Activated naive CD8-positive, alpha-beta T cell (primary cell): Measurements from ENCODE around the gene WDR27.
A peak's percentile ranks its signal among the peaks of the same experiment; 100 is the strongest.

Experiments
- H3K27ac Mint-ChIP-seq: one replicate; pipeline ENCODE4 v1.8.0; 2021; ENCODE audit warnings: mixed read lengths
- H3K27me3 Mint-ChIP-seq: one replicate; pipeline ENCODE4 v1.8.0; 2021; ENCODE audit warnings: mixed read lengths
- H3K36me3 Mint-ChIP-seq: one replicate; pipeline ENCODE4 v1.8.0; 2021; ENCODE audit warnings: mixed read lengths
- H3K4me1 Mint-ChIP-seq: one replicate; pipeline ENCODE4 v1.8.0; 2021; ENCODE audit warnings: low read depth, mixed read lengths
- H3K4me3 Mint-ChIP-seq: one replicate; pipeline ENCODE4 v1.8.0; 2021; ENCODE audit warnings: mild to moderate bottlenecking, mixed read lengths
- H3K9me3 Mint-ChIP-seq: one replicate; pipeline ENCODE4 v1.8.0; 2021; ENCODE audit warnings: low read depth, mixed read lengths

WDR27 gene

GRCh38 chr6:169701954-169702839 is at the start of gene WDR27, which contains the start of gene C6orf120:
TSS of gene WDR27 (minus strand) at chr6:169702029. CDS start at chr6:169689005, 13,024 bp downstream.
TSS of gene C6orf120 (plus strand) at chr6:169702126. CDS start at chr6:169702460, 334 bp downstream.
- Mint-ChIP-seq H3K36me3 (peaks cover 9% of the 10 kb centered on the region), H3K27me3 (no peaks in the 10 kb centered on the region), H3K9me3 (no peaks in the 10 kb centered on the region), H3K4me3 (peak within 1 kb of the TSS; percentile 95), H3K27ac (peak within 1 kb of the TSS; percentile 92), H3K4me1 (peaks cover 50% of the 10 kb centered on the region)

GRCh38 chr6:169746556-169746955 is 44.7 kb upstream of the WDR27 start:
- Mint-ChIP-seq H3K4me3 (no peak overlapping the region), H3K4me1 (peaks cover 20% of the 10 kb centered on the region), H3K27me3 (no peaks in the 10 kb centered on the region), H3K36me3 (peaks cover 6% of the 10 kb centered on the region), H3K27ac (no peak overlapping the region), H3K9me3 (peaks cover 6% of the 10 kb centered on the region)

GRCh38 chr6:169745405-169745804 is 43.6 kb upstream of the WDR27 start:
- H3K4me1 Mint-ChIP-seq = peaks cover 11% of the 10 kb centered on the region
- peaks cover 6% of the 10 kb centered on the region for H3K36me3 Mint-ChIP-seq
- H3K4me3 Mint-ChIP-seq = no peak overlapping the region
- no peaks in the 10 kb centered on the region for H3K27me3 Mint-ChIP-seq
- no peak overlapping the region for H3K27ac Mint-ChIP-seq
- peaks cover 6% of the 10 kb centered on the region for H3K9me3 Mint-ChIP-seq

DNA sequence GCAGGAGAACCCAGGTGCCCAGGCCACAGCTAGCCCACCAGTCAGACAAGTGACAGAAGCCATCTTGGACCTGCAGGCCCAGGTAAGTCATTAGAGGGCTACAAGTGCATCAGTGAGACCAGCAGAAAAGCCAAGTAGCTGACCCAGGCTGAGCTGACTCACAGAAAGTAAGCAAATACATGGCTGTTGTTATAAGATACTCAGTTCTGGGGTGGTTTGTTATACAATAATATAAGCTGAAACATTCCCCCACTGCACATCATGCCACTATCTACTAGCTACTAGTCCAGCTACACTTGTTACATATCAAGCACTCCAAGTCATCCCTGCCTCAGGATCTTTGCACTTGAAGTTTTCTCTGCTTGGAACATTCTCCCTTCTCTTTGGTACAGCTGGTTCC is 39.5 kb upstream of the WDR27 start:
- Mint-ChIP-seq H3K36me3 (peaks cover 5% of the 10 kb centered on the region), H3K27ac (no peak overlapping the region), H3K4me3 (no peak overlapping the region), H3K27me3 (no peaks in the 10 kb centered on the region), H3K9me3 (no peaks in the 10 kb centered on the region), H3K4me1 (no peaks in the 10 kb centered on the region)

GRCh38 chr6:169738976-169739529 is 37.2 kb upstream of the WDR27 start:
- Mint-ChIP-seq H3K27ac (no peak overlapping the region), H3K36me3 (peaks cover 5% of the 10 kb centered on the region), H3K27me3 (peaks cover 8% of the 10 kb centered on the region), H3K4me3 (no peak overlapping the region), H3K9me3 (no peaks in the 10 kb centered on the region), H3K4me1 (no peaks in the 10 kb centered on the region)

GRCh38 chr6:169738204-169738975 is 36.6 kb upstream of the WDR27 start:
- H3K27me3 Mint-ChIP-seq = peaks cover 8% of the 10 kb centered on the region
- H3K9me3 Mint-ChIP-seq = no peaks in the 10 kb centered on the region
- H3K4me1 Mint-ChIP-seq = no peaks in the 10 kb centered on the region
- H3K27ac Mint-ChIP-seq = no peak overlapping the region
- H3K4me3 Mint-ChIP-seq = no peak overlapping the region
- H3K36me3 Mint-ChIP-seq = peaks cover 5% of the 10 kb centered on the region

GRCh38 chr6:169729961-169730360 is 28.1 kb upstream of the WDR27 start:
- no peaks in the 10 kb centered on the region for H3K27me3 Mint-ChIP-seq
- no peaks in the 10 kb centered on the region for H3K9me3 Mint-ChIP-seq
- no peak overlapping the region for H3K4me3 Mint-ChIP-seq
- peaks cover 10% of the 10 kb centered on the region for H3K4me1 Mint-ChIP-seq
- no peaks in the 10 kb centered on the region for H3K36me3 Mint-ChIP-seq
- H3K27ac Mint-ChIP-seq = no peak overlapping the region

DNA sequence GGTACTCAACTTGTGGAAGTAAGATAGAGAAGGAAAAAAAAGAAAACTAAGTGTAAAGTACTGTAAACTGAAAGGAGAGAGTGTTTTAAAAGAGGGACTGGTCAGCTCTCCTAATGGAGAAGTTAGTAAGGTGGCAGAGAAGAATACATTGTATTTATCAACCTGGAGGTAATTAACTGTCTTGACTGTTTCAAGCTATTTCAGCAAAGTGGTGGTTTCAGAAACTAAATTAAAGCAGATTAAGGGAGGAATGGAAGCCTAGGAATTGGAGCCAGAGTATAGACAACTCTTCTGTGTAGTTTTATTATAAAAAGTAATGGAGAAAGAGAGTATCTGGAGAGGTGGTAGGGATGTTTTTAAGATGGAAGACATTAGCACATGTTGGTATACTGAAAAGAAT is 25.1 kb upstream of the WDR27 start:
- peak overlapping the region; percentile 2 for H3K27ac Mint-ChIP-seq
- no peaks in the 10 kb centered on the region for H3K36me3 Mint-ChIP-seq
- H3K4me3 Mint-ChIP-seq = no peak overlapping the region
- H3K9me3 Mint-ChIP-seq = no peaks in the 10 kb centered on the region
- peaks cover 22% of the 10 kb centered on the region for H3K4me1 Mint-ChIP-seq
- H3K27me3 Mint-ChIP-seq = no peaks in the 10 kb centered on the region

- H3K27me3 Mint-ChIP-seq = no peaks in the 10 kb centered on the region
- peak overlapping the region; percentile 89 for H3K4me3 Mint-ChIP-seq
- H3K9me3 Mint-ChIP-seq = no peaks in the 10 kb centered on the region
- peaks cover 29% of the 10 kb centered on the region for H3K4me1 Mint-ChIP-seq
- H3K27ac Mint-ChIP-seq = peak overlapping the region; percentile 94
- no peaks in the 10 kb centered on the region for H3K36me3 Mint-ChIP-seq
Measured at GRCh38 chr6:169726049-169726400, 24.2 kb upstream of the WDR27 start.

GRCh38 chr6:169725125-169726048 is 23.6 kb upstream of the WDR27 start:
- peak overlapping the region; percentile 94 for H3K27ac Mint-ChIP-seq
- peaks cover 1% of the 10 kb centered on the region for H3K36me3 Mint-ChIP-seq
- H3K27me3 Mint-ChIP-seq = no peaks in the 10 kb centered on the region
- peak overlapping the region; percentile 89 for H3K4me3 Mint-ChIP-seq
- no peaks in the 10 kb centered on the region for H3K9me3 Mint-ChIP-seq
- H3K4me1 Mint-ChIP-seq = peaks cover 35% of the 10 kb centered on the region

GRCh38 chr6:169724494-169725124 is 22.8 kb upstream of the WDR27 start, which contains the start of gene PHF10:
TSS of gene PHF10 (minus strand) at chr6:169724500. CDS start at chr6:169723931, 569 bp downstream.
- Mint-ChIP-seq H3K4me3 (peak within 1 kb of the TSS; percentile 96), H3K36me3 (peaks cover 2% of the 10 kb centered on the region), H3K27ac (peak within 1 kb of the TSS; percentile 95), H3K4me1 (peaks cover 42% of the 10 kb centered on the region), H3K9me3 (no peaks in the 10 kb centered on the region), H3K27me3 (no peaks in the 10 kb centered on the region)

GRCh38 chr6:169723991-169724493 is 22.2 kb upstream of the WDR27 start:
- Mint-ChIP-seq H3K9me3 (no peaks in the 10 kb centered on the region), H3K4me3 (no peak overlapping the region), H3K36me3 (peaks cover 2% of the 10 kb centered on the region), H3K4me1 (peaks cover 47% of the 10 kb centered on the region), H3K27ac (no peak overlapping the region), H3K27me3 (no peaks in the 10 kb centered on the region)

- peak overlapping the region; percentile 96 for H3K4me3 Mint-ChIP-seq
- no peaks in the 10 kb centered on the region for H3K9me3 Mint-ChIP-seq
- H3K27me3 Mint-ChIP-seq = no peaks in the 10 kb centered on the region
- peak overlapping the region; percentile 95 for H3K27ac Mint-ChIP-seq
- H3K4me1 Mint-ChIP-seq = peaks cover 50% of the 10 kb centered on the region
- peaks cover 2% of the 10 kb centered on the region for H3K36me3 Mint-ChIP-seq
Measured at GRCh38 chr6:169723200-169723909, 21.5 kb upstream of the WDR27 start.
